Measurements from ENCODE around the gene EPHA1. TPM values are rescaled to one million over a fixed set of nuclear protein-coding genes. Genes with fewer than 3 reads are reported as not detected.

Gene EPHA1
- total and polyA plus RNA-seq, 4 donors: 10.3 to 21.0 (median 11.3) TPM

DNA sequence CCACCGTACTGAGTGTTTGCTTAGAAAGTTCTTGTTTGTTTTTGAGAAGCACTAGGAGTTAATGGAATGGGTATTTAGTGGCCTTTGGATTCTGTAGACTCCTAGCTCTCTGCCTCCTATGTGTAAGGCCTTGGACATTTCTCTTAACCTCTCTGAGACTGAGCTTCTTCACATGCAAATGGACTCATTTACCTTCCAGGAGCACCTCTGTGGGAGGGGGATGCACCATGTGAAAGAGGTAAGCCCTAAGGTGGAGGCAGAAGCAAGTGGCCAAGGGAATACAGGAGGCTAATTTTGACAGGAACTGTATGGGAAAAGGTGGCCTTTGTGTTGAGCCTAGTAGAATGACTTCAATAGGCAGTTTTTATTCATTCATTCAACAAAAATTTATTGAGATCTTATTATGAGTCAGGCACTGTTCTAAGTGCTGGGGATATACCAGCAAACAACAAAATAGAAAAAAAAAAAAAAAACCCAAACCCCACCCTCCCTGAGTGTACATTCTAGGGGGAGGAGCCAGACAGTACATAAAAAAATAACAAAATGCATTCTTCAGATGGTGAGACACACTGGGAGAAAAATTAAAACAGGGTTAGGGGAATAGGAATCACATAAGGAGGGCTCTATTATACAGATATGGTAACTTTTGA, 9.2 kb upstream of the EPHA1 start:
- Histone ChIP-seq H3K27me3 (ENCODE audit: control insufficient read depth in 4 of 4, insufficient read depth in 4 of 4, low read length in 3 of 4) (no peaks in the 10 kb centered on the region), H3K4me3 (ENCODE audit: low read depth in 1 of 3, low read length in 3 of 3) (no peak overlapping the region), H3K27ac (ENCODE audit: low read depth in 1 of 2, low read length in 2 of 2) (no peak overlapping the region), H3K9me3 (ENCODE audit: control insufficient read depth in 4 of 4, low read length in 3 of 4) (no peaks in the 10 kb centered on the region), H3K9ac (ENCODE audit: low read depth in 1 of 2, low read length in 2 of 2) (no peak overlapping the region), H3K36me3 (ENCODE audit: control insufficient read depth in 4 of 4, insufficient read depth in 3 of 4, low read depth in 1 of 4, low read length in 3 of 4) (no peaks in the 10 kb centered on the region), H3K4me1 (ENCODE audit: control insufficient read depth in 4 of 4, insufficient read depth in 4 of 4, low read length in 3 of 4) (peaks cover 0 to 10% (median 4%) of the 10 kb centered on the region in 4 donors)
- TF ChIP-seq RAD21 (IDR thresholded peaks at IDR 0.05) (no peak), ZBTB33 (IDR thresholded peaks at IDR 0.05) (no peak), HNF4A (conservative IDR thresholded peaks at IDR 0.05) (no peak), HNF4G (IDR thresholded peaks at IDR 0.05) (no peak), YY1 (IDR thresholded peaks at IDR 0.05) (no peak), ATF3 (IDR thresholded peaks at IDR 0.05) (no peak), FOXA2 (IDR thresholded peaks at IDR 0.05) (no peak), GABPA (IDR thresholded peaks at IDR 0.05 in 1 of 2, conservative IDR thresholded peaks at IDR 0.05 in 1 of 2) (no peak), RXRA (IDR thresholded peaks at IDR 0.05) (no peak), NR2F2 (IDR thresholded peaks at IDR 0.05) (no peak)
- TF ChIP-seq, protein P1, sequence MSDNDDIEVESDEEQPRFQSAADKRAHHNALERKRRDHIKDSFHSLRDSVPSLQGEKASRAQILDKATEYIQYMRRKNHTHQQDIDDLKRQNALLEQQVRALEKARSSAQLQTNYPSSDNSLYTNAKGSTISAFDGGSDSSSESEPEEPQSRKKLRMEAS (IDR thresholded peaks at IDR 0.05): no peak
- TF ChIP-seq, protein P2, sequence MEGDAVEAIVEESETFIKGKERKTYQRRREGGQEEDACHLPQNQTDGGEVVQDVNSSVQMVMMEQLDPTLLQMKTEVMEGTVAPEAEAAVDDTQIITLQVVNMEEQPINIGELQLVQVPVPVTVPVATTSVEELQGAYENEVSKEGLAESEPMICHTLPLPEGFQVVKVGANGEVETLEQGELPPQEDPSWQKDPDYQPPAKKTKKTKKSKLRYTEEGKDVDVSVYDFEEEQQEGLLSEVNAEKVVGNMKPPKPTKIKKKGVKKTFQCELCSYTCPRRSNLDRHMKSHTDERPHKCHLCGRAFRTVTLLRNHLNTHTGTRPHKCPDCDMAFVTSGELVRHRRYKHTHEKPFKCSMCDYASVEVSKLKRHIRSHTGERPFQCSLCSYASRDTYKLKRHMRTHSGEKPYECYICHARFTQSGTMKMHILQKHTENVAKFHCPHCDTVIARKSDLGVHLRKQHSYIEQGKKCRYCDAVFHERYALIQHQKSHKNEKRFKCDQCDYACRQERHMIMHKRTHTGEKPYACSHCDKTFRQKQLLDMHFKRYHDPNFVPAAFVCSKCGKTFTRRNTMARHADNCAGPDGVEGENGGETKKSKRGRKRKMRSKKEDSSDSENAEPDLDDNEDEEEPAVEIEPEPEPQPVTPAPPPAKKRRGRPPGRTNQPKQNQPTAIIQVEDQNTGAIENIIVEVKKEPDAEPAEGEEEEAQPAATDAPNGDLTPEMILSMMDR (IDR thresholded peaks at IDR 0.05; ENCODE audit: low read depth, low read length, missing input control): no peak
- TF ChIP-seq, protein P3, sequence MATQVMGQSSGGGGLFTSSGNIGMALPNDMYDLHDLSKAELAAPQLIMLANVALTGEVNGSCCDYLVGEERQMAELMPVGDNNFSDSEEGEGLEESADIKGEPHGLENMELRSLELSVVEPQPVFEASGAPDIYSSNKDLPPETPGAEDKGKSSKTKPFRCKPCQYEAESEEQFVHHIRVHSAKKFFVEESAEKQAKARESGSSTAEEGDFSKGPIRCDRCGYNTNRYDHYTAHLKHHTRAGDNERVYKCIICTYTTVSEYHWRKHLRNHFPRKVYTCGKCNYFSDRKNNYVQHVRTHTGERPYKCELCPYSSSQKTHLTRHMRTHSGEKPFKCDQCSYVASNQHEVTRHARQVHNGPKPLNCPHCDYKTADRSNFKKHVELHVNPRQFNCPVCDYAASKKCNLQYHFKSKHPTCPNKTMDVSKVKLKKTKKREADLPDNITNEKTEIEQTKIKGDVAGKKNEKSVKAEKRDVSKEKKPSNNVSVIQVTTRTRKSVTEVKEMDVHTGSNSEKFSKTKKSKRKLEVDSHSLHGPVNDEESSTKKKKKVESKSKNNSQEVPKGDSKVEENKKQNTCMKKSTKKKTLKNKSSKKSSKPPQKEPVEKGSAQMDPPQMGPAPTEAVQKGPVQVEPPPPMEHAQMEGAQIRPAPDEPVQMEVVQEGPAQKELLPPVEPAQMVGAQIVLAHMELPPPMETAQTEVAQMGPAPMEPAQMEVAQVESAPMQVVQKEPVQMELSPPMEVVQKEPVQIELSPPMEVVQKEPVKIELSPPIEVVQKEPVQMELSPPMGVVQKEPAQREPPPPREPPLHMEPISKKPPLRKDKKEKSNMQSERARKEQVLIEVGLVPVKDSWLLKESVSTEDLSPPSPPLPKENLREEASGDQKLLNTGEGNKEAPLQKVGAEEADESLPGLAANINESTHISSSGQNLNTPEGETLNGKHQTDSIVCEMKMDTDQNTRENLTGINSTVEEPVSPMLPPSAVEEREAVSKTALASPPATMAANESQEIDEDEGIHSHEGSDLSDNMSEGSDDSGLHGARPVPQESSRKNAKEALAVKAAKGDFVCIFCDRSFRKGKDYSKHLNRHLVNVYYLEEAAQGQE (IDR thresholded peaks at IDR 0.05): no peak
- DNase-seq (ENCODE audit: low spot score): no peak
- 40% methylated on average over 1 of the region's 1 CpG for WGBS

- Histone ChIP-seq H3K4me1 (ENCODE audit: control insufficient read depth in 4 of 4, insufficient read depth in 4 of 4, low read length in 3 of 4) (peaks cover 0 to 10% (median 4%) of the 10 kb centered on the region in 4 donors), H3K9me3 (ENCODE audit: control insufficient read depth in 4 of 4, low read length in 3 of 4) (no peaks in the 10 kb centered on the region), H3K9ac (ENCODE audit: low read depth in 1 of 2, low read length in 2 of 2) (no peak overlapping the region), H3K27ac (ENCODE audit: low read depth in 1 of 2, low read length in 2 of 2) (no peak overlapping the region), H3K27me3 (ENCODE audit: control insufficient read depth in 4 of 4, insufficient read depth in 4 of 4, low read length in 3 of 4) (no peaks in the 10 kb centered on the region), H3K4me3 (ENCODE audit: low read depth in 1 of 3, low read length in 3 of 3) (no peak overlapping the region), H3K36me3 (ENCODE audit: control insufficient read depth in 4 of 4, insufficient read depth in 3 of 4, low read depth in 1 of 4, low read length in 3 of 4) (no peaks in the 10 kb centered on the region)
- WGBS: 2% methylated on average over 3 of the region's 3 CpGs
- DNase-seq (ENCODE audit: low spot score): no peak
- no peak for TF ChIP-seq HNF4A (conservative IDR thresholded peaks at IDR 0.05)
- TF ChIP-seq HNF4G (IDR thresholded peaks at IDR 0.05): no peak
- TF ChIP-seq ATF3 (IDR thresholded peaks at IDR 0.05): no peak
- TF ChIP-seq FOXA1 (IDR thresholded peaks at IDR 0.05): no peak
- TF ChIP-seq, protein P2 (IDR thresholded peaks at IDR 0.05; ENCODE audit: low read depth, low read length, missing input control): peak; percentile 80
- TF ChIP-seq RAD21 (IDR thresholded peaks at IDR 0.05): peak; percentile 94 to 96
- TF ChIP-seq YY1 (IDR thresholded peaks at IDR 0.05): no peak
- TF ChIP-seq EGR1 (IDR thresholded peaks at IDR 0.05; ENCODE audit: low read depth in 2 of 2): no peak
- no peak for TF ChIP-seq SP1 (IDR thresholded peaks at IDR 0.05)
- TF ChIP-seq RXRA (IDR thresholded peaks at IDR 0.05): peak; percentile 22 to 27
- TF ChIP-seq TAF1 (conservative IDR thresholded peaks at IDR 0.05): no peak
- no peak for TF ChIP-seq JUND (IDR thresholded peaks at IDR 0.05)
- no peak for TF ChIP-seq GABPA (IDR thresholded peaks at IDR 0.05 in 1 of 2, conservative IDR thresholded peaks at IDR 0.05 in 1 of 2)
- TF ChIP-seq, protein P1 (IDR thresholded peaks at IDR 0.05): no peak
These were observed 8.0 kb upstream of the EPHA1 start for GRCh38 chr7:143416565-143417149.
